T-helper 2 cell (primary cell): ENCODE results near the gene FAAP20.

Experiments
- DNase-seq, 5 experiments: peaks; one replicate each; pipeline versions ENCODE4 v3.0.0 to v3.0.0-alpha.2; 2012 to 2022

FAAP20 gene

DNA sequence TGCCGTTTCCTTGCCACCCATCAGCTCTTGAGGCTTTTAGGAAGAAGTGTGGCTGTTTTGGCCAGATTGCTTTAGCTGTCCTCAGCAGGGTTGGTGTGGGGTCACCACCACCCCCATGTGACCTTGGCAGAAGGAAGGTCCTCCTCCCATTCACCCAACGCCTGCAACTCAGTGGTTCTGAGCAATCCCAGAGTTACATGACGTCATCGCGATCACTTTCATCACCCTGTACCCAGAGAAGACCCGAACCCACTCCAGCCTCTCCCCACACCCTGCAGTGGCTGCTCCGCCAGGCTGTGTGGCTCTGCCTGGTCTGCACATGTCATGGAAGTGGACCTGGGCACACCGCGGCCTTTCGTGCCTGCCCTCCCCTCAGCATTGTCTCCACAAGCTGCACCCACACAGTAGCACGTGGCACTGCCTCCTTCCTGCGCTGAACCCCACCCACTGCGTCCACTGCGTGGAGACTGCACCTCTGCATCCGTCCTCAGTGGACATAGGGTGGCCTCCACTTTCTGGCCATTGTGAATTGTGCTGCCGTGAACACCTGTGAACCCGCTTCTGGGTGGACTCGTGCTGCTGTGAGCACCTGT is 16.5 kb downstream of the FAAP20 start:
- DNase-seq: no peak

GRCh38 chr1:2177541-2177940 is 17.0 kb downstream of the FAAP20 start:
- DNase-seq: no peak

- DNase-seq: no peak
Measured at GRCh38 chr1:2176615-2177014, 18.0 kb downstream of the FAAP20 start.

GRCh38 chr1:2175681-2176454 is 18.7 kb downstream of the FAAP20 start:
- DNase-seq: no peak

- no peak for DNase-seq
Measured at GRCh38 chr1:2175055-2175414, 19.5 kb downstream of the FAAP20 start.

DNA sequence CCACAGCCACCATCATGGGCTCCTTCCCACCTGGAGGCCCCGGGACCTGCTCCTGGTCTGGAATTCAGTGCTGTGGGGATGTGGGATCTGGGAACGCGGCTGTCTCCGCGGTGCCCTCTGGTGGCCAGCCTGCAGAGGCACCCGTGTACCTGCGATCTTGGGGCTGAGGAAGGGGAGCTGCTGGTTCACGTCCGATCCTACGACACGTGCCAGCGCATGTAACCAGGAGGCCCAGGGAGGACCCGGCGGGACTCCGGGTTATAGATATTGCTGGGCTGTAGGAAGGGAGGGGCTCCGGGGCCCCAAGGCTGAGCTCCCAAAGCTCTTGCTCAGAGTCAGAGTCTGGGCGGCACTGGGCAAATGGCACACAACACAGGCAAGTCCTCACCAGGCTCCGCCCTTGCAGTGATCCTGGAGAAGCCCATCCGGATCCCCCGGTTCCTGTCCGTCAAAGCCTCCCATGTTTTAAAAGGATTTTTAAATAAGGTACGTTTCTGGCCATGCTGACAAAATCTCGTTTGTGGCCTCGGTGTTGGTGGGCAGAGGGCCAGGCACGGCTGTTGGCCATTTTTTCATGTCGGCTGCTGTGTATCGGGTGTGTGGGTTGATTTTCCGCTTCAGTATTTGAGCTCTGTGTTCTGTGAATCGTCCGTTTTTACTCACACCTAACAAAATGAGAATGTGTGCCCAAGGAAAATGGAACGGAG is 20.1 kb downstream of the FAAP20 start:
- DNase-seq: peak in 1 of 5 experiments; percentile 53

- DNase-seq: no peak
Measured at GRCh38 chr1:2173546-2174347, 20.8 kb downstream of the FAAP20 start.

- no peak for DNase-seq
Measured at GRCh38 chr1:2172551-2173146, 21.9 kb downstream of the FAAP20 start.

- no peak for DNase-seq
Measured at GRCh38 chr1:2172012-2172411, 22.6 kb downstream of the FAAP20 start.

- DNase-seq: no peak
Measured at GRCh38 chr1:2170211-2170610, 24.4 kb downstream of the FAAP20 start.

DNA sequence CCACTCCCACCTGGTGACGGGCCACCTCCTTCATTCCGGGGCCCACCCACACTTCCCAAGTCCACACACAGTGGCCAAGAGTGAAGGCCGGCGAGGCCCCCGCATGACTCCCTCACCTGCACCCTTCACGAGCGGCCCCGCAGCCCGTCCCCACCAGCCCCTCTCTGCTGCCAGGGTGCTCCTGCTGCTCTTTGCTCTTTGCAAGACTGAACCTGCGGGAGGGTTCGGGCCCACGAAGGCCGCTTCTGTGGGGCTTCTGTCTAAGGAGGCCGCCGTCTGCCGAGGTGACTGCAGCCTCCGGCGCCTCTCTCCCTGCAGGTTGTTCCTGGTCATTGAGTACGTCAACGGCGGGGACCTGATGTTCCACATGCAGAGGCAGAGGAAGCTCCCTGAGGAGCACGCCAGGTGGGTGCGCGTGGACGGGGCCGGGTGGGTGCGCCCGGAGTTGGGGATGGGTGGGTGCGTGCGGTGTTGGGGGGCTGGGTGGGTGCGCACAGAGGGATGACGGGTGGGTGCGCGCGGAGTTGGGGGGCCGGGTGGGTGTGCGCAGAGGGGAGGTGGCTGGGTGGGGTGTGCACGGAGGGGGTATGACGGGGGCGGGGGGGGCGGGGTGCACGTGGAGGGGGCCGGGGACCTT is 25.3 kb downstream of the FAAP20 start:
- DNase-seq: no peak

DNA sequence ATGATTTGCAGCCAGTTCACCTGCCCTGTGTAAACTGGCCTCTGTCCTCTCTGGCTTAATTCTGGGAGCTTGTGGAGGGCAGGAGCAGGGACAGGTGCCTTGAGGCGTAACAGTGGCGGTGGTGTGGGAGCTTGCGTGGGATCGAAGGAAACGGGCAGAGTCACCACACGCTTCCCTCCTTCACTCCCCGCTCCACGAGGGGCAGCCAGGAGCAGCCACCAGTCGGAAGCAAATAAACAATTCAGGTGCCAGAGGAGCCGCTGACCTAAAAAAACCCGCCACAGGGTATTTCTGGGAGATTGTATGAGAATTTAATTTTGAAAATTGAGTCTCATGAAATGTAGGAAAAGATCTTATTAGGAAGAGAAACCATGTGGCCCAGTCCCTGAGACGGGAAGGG is 26.0 kb downstream of the FAAP20 start:
- DNase-seq: no peak

- no peak for DNase-seq
Measured at GRCh38 chr1:2168090-2168489, 26.5 kb downstream of the FAAP20 start.

DNA sequence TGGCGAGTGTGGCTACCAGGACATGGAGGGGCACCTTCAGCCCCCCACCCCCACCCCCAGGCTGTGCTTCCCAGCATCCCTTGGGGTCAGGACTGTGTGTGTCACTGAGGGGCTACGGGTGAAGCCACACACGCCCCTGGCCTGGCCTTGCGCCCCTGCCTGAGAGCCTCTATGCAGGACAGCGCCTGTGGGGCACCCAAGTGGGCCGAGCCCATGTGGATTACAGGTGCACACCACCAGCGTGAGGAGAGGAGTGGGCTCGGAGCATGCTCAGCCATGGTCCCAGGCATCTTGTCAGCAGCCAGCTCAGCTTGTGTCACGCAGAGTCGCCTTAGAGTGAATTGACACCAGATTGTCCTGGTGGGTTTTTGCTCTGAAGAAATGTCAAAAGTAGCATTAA is 27.9 kb downstream of the FAAP20 start:
- no peak for DNase-seq

- no peak for DNase-seq
Measured at GRCh38 chr1:2166254-2166653, 28.3 kb downstream of the FAAP20 start.

GRCh38 chr1:2165646-2166045 is 28.9 kb downstream of the FAAP20 start:
- DNase-seq: no peak

GRCh38 chr1:2163205-2163604 is 31.4 kb downstream of the FAAP20 start:
- DNase-seq: no peak

DNA sequence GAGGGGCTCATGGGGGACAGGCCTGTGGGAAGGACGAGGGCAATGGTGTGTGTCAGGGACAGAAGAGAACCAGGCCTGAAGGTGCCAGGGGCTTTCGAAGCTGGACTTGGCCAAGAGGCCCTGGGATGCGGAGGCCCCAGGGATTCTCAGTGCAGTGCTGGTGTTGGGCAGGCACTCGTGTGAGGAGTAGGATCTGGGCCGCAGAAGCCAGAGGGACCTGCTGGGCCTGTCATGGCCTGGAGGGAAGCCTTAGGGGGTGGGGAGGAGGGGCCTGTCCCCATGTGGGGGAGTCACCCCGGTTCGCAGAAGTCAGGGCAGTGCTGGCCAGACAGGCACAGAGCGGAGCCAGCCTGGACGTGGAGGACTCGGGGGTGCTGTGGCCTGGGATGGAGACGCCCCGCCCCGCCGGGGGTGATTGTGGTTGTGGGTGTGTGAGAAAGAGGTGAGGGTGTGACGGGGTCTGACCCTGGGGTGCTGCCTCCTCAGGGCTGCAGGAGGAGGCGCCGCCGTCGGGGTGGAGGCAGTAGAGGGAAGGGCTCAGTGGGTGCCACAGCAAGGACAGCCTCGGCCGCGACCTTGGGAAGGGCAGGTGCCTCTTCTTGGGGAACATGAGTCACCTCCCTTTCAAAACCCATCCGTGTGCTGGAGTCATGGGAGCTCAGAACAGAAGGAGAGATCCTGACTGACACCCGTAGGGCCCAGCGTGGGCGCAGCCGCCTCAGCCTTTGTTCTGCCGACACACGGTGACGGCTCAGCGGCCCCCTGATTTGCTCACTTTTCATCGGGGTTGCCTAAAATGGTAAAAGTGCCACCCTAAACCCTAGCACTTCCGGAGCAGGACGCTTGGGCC is 33.9 kb downstream of the FAAP20 start:
- DNase-seq: peak in 1 of 5 experiments; percentile 34

- no peak for DNase-seq
Measured at GRCh38 chr1:2159124-2159523, 35.4 kb downstream of the FAAP20 start.

DNA sequence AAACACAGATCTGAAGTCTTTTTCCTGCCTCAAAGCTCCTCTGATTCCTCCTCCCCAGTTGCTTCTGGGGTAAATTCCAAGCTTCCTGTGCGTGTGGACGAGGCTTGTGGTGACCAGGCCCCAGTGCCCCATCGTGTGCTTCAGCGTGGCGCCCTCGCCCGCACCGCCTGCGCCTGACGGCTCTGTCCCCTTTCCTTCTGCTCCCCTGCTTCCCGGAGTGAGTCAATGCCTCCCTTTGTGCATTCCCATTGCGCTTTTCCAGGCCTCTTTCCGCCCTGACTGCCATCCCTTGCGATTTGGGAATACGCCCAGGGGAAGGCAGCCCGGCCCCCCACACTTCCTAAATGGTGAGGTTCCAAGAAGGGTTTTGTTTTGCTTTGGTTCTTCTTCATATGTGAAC is 36.3 kb downstream of the FAAP20 start:
- DNase-seq: no peak

- DNase-seq: no peak
Measured at GRCh38 chr1:2157856-2158255, 36.7 kb downstream of the FAAP20 start.
